Measurements from ENCODE around the gene TMEM225B. TPM values are rescaled to one million over a fixed set of nuclear protein-coding genes. Genes with fewer than 3 reads are reported as not detected.

Gene TMEM225B
- total RNA-seq, 1 experiment from 2014 or later = 3.1 TPM

DNA sequence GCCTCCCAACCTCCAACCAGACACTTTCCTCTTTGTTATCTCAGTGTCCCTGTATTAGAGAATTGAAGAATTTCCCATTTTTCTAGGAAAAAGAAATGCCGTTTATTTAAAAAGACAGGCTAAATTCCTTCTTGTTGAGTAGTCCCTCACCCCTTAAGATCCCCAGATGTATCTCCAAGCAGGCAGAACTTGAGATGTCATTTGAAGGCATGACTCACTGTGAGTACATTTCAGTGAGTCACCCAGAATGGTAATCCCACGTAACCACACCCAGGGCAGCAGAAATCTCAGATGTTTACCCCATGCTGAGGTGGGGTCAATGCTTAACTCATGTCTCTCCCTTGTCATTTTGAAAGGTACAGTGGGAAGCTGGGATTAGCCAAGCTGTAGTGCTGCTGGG, 35.2 kb upstream of the TMEM225B start:
- Histone ChIP-seq H4K20me1 (ENCODE audit: insufficient read depth) (no peaks in the 10 kb centered on the region; the same call in 1 of the 2 replicates), H3K4me3 (replicated peaks in 1 of 2; ENCODE audit: low read depth in 1 of 2, low read length in 2 of 2) (peak overlapping the region in 1 of 2 experiments; percentile 35; a peak in 1 of 4 replicates), H3K27me3 (ENCODE audit: insufficient read depth, low read length) (no peaks in the 10 kb centered on the region), H3K4me1 (ENCODE audit: control insufficient read depth in 1 of 2, insufficient read depth in 2 of 2, low read length in 2 of 2) (peaks cover 32 to 55% of the 10 kb centered on the region in 2 experiments), H2AFZ (ENCODE audit: low read depth, low read length, poor library complexity, severe bottlenecking) (no peak overlapping the region), H3K9me3 (ENCODE audit: control insufficient read depth in 1 of 2, insufficient read depth in 1 of 2, low read depth in 1 of 2, low read length in 2 of 2) (no peaks in the 10 kb centered on the region), H3K9ac (ENCODE audit: low read length) (peak overlapping the region; percentile 38), H3K79me2 (ENCODE audit: insufficient read depth, low read length) (peaks cover 75% of the 10 kb centered on the region), H3K4me2 (ENCODE audit: low read length) (peak overlapping the region; percentile 79), H3K9me2 (ENCODE audit: insufficient read depth) (no peaks in the 10 kb centered on the region), H3K36me3 (ENCODE audit: control insufficient read depth in 1 of 2, insufficient read depth in 2 of 2, low read length in 2 of 2) (peaks cover 28 to 49% of the 10 kb centered on the region in 2 experiments), H3K27ac (ENCODE audit: low read depth, low read length) (peak overlapping the region; percentile 63; the same call in 1 of the 2 replicates)
- ChIA-PET POLR2A (no interaction called here), CTCF (no interaction called here), RAD21 (ENCODE audit: low non-redundant PET in 1 of 2, low total read pairs in 2 of 2, uncharacterized antibody in 2 of 2, unreplicated experiment in 2 of 2) (no interaction called here)
- no TSS peak for BruUV-seq (replicated peaks)
- intact Hi-C loops (cut with micrococcal nuclease) = no loop called here
- ATAC-seq (peak; percentile 68), DNase-seq (ENCODE audit: low read depth, low spot score) (peak; percentile 96)
- TF ChIP-seq POLR2AphosphoS5 (IDR thresholded peaks at IDR 0.05; ENCODE audit: low read depth, low read length) (peak; percentile 61; the same call in 1 of the 2 replicates), SP1 (IDR thresholded peaks at IDR 0.05; ENCODE audit: low read depth) (peak; percentile 96), RAD21 (IDR thresholded peaks at IDR 0.05; ENCODE audit: low read depth) (no peak), POLR2A (IDR thresholded peaks at IDR 0.05; ENCODE audit: borderline replicate concordance, extremely low read depth, insufficient read depth, insufficient read length) (no peak), EGR1 (IDR thresholded peaks at IDR 0.05; ENCODE audit: low read depth) (0 out of 2 replicates have a peak, but pooled peaks have one; percentile 48), SIN3A (IDR thresholded peaks at IDR 0.05; ENCODE audit: low read depth) (peak; percentile 100), JUND (IDR thresholded peaks at IDR 0.05) (peak; percentile 100), SRF (IDR thresholded peaks at IDR 0.05; ENCODE audit: low read depth) (peak; percentile 87), ATF3 (IDR thresholded peaks at IDR 0.05) (no peak; the same call in 1 of the 2 replicates), ZNF274 (IDR thresholded peaks at IDR 0.05; ENCODE audit: low read depth, low read length) (no peak), CBX3 (IDR thresholded peaks at IDR 0.05; ENCODE audit: low read depth) (peak; percentile 96), EZH2 (IDR thresholded peaks at IDR 0.05) (no peak), FOSL1 (IDR thresholded peaks at IDR 0.05; ENCODE audit: low read depth) (peak; percentile 100), ZFX (IDR thresholded peaks at IDR 0.05) (no peak), CEBPB (IDR thresholded peaks at IDR 0.05; ENCODE audit: low read depth) (peak; percentile 82; the same call in 1 of the 2 replicates), YY1 (IDR thresholded peaks at IDR 0.05; ENCODE audit: extremely low read depth, insufficient replicate concordance, low read depth, low read length) (peak; percentile 62), EZH2phosphoT487 (IDR thresholded peaks at IDR 0.05; ENCODE audit: borderline replicate concordance) (no peak), ELF1 (IDR thresholded peaks at IDR 0.05; ENCODE audit: borderline replicate concordance, low read depth) (no peak)
- TF ChIP-seq, protein P1, sequence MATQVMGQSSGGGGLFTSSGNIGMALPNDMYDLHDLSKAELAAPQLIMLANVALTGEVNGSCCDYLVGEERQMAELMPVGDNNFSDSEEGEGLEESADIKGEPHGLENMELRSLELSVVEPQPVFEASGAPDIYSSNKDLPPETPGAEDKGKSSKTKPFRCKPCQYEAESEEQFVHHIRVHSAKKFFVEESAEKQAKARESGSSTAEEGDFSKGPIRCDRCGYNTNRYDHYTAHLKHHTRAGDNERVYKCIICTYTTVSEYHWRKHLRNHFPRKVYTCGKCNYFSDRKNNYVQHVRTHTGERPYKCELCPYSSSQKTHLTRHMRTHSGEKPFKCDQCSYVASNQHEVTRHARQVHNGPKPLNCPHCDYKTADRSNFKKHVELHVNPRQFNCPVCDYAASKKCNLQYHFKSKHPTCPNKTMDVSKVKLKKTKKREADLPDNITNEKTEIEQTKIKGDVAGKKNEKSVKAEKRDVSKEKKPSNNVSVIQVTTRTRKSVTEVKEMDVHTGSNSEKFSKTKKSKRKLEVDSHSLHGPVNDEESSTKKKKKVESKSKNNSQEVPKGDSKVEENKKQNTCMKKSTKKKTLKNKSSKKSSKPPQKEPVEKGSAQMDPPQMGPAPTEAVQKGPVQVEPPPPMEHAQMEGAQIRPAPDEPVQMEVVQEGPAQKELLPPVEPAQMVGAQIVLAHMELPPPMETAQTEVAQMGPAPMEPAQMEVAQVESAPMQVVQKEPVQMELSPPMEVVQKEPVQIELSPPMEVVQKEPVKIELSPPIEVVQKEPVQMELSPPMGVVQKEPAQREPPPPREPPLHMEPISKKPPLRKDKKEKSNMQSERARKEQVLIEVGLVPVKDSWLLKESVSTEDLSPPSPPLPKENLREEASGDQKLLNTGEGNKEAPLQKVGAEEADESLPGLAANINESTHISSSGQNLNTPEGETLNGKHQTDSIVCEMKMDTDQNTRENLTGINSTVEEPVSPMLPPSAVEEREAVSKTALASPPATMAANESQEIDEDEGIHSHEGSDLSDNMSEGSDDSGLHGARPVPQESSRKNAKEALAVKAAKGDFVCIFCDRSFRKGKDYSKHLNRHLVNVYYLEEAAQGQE (IDR thresholded peaks at IDR 0.05; ENCODE audit: low read depth) = no peak
- TF ChIP-seq, protein P2, sequence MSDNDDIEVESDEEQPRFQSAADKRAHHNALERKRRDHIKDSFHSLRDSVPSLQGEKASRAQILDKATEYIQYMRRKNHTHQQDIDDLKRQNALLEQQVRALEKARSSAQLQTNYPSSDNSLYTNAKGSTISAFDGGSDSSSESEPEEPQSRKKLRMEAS (IDR thresholded peaks at IDR 0.05) = peak; percentile 85
- TF ChIP-seq, protein P3, sequence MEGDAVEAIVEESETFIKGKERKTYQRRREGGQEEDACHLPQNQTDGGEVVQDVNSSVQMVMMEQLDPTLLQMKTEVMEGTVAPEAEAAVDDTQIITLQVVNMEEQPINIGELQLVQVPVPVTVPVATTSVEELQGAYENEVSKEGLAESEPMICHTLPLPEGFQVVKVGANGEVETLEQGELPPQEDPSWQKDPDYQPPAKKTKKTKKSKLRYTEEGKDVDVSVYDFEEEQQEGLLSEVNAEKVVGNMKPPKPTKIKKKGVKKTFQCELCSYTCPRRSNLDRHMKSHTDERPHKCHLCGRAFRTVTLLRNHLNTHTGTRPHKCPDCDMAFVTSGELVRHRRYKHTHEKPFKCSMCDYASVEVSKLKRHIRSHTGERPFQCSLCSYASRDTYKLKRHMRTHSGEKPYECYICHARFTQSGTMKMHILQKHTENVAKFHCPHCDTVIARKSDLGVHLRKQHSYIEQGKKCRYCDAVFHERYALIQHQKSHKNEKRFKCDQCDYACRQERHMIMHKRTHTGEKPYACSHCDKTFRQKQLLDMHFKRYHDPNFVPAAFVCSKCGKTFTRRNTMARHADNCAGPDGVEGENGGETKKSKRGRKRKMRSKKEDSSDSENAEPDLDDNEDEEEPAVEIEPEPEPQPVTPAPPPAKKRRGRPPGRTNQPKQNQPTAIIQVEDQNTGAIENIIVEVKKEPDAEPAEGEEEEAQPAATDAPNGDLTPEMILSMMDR (IDR thresholded peaks at IDR 0.05 in 2 of 3, conservative IDR thresholded peaks at IDR 0.05 in 1 of 3; ENCODE audit: borderline replicate concordance in 1 of 3, insufficient read depth in 1 of 3, low read depth in 2 of 3, low read length in 2 of 3) = no peak
- TF ChIP-seq, protein P4, sequence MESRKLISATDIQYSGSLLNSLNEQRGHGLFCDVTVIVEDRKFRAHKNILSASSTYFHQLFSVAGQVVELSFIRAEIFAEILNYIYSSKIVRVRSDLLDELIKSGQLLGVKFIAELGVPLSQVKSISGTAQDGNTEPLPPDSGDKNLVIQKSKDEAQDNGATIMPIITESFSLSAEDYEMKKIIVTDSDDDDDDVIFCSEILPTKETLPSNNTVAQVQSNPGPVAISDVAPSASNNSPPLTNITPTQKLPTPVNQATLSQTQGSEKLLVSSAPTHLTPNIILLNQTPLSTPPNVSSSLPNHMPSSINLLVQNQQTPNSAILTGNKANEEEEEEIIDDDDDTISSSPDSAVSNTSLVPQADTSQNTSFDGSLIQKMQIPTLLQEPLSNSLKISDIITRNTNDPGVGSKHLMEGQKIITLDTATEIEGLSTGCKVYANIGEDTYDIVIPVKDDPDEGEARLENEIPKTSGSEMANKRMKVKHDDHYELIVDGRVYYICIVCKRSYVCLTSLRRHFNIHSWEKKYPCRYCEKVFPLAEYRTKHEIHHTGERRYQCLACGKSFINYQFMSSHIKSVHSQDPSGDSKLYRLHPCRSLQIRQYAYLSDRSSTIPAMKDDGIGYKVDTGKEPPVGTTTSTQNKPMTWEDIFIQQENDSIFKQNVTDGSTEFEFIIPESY (IDR thresholded peaks at IDR 0.05; ENCODE audit: extremely low read depth, insufficient replicate concordance, low read length) = peak; percentile 55
